Choroid plexus epithelial cell (primary cell): ENCODE measurements around the gene ZMYND10.

Source experiments
- DNase-seq: peaks from one replicate; pipeline ENCODE4 v3.0.0-alpha.2; 2010; ENCODE audit warnings: low read depth
- H3K4me3 ChIP-seq: 2 replicates; pipeline ENCODE4 v1.5.1; 2011; ENCODE audit warnings: low read depth, mild to moderate bottlenecking, control low read depth, low read length, moderate library complexity
- TF ChIP-seq, protein P1 (sequence below): conservative IDR thresholded peaks from 2 replicates; pipeline ENCODE4 v1.5.1; 2011; ENCODE audit warnings: low read depth, mild to moderate bottlenecking, control low read depth, inconsistent platforms, low read length, moderate library complexity

The ZMYND10 gene

DNA sequence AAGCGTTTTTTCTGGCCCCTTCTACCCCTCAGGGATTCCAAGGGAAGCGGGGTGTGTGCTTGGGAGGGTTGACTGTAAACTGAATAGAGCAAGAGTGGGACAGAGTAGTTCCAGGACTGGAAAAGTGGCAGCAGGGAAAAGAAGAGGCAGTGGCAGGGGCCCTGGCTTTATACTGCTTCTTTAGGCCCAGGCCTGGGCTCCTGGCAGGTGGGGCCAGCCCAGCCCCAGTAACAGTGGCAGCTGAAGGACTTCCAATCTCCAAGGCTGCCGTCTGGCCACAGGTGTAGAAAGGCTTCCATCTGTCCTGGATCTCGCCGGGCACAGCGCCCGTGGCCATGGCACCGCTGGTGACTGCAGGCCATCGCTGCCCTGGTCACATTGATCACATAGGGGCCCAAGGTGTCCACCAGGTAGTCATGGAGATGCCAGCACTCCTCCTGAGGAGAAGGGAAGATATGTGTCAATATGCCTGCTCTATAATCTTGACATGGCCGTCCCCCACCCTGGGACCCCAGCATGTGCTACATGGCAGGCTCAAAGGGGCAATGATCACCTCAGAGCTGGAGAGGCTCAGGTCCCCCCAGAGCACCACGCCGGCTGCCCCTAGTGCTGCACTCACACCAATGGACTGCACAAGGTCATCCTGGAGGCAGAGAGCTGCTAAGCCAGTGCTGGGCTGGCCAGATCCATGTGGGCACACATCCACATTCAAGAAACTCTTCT lies 52.3 kb downstream of the ZMYND10 start:
- H3K4me3 ChIP-seq, result no peak overlapping the region
- no peak for DNase-seq
- TF ChIP-seq, protein P1, sequence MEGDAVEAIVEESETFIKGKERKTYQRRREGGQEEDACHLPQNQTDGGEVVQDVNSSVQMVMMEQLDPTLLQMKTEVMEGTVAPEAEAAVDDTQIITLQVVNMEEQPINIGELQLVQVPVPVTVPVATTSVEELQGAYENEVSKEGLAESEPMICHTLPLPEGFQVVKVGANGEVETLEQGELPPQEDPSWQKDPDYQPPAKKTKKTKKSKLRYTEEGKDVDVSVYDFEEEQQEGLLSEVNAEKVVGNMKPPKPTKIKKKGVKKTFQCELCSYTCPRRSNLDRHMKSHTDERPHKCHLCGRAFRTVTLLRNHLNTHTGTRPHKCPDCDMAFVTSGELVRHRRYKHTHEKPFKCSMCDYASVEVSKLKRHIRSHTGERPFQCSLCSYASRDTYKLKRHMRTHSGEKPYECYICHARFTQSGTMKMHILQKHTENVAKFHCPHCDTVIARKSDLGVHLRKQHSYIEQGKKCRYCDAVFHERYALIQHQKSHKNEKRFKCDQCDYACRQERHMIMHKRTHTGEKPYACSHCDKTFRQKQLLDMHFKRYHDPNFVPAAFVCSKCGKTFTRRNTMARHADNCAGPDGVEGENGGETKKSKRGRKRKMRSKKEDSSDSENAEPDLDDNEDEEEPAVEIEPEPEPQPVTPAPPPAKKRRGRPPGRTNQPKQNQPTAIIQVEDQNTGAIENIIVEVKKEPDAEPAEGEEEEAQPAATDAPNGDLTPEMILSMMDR, result no peak

DNA sequence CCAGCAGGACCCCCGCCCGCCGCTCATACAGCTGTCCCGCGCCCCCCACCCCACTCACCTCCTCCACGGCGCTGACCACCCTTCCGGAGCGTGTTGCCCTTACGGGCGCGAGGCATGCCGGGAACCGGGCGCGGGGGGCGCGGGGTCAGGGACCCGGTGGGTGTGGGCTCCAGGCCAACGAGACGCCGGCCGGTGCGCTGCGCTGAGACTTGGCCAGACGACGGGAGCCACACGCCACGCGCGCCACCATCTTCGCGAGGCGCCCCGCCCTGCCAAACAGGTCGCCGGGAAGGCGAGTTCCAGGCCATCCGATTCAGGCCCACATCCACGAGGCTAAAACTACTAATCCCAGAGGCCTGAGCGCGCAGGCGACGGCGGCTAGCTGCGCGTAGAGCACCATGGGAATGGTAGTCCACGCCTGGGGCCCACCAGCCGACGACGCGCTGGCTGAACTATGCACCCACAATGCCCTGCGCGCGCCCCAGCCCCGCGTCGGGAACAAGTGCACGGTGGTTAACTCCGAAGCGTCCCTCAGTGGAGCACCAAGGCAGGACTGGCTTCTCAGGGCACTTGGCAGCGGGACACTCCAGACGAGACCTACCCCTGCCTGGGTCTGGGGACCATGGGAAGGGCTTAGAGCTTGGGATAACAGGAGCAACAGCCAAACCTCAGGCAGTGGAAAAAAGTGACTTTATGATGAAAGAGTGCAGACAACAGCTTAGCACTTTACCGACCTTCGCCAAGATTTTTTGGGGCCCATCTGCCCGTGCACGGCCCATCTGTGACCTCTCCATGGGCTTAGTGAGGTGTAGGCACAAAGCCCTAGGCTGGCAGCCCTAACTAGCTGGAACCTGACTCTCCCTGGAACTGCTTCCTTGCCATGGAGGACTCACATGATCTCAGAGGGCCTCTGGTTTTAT lies 53.1 kb downstream of the ZMYND10 start, which contains the start of gene IFRD2:
IFRD2 (minus strand) TSS at position 271 of the 920 bp plus-strand sequence; CDS start at position 116, 155 bp downstream.
- TF ChIP-seq, protein P1, result no peak
- DNase-seq, result peak; percentile 99
- peak within 1 kb of the TSS; percentile 88 for H3K4me3 ChIP-seq
